GM21825 (cell line): ENCODE results near the gene FAM83B.
"Not testable (repeated sequence)": the region's sequence is repeated elsewhere in the genome, so short reads cannot be mapped to it uniquely, and the experiment has no call there.

Experiments used
- ATAC-seq: cut with Tn5 transposase; IDR thresholded peaks from one replicate; pipeline ENCODE4 v1.9.1; 2021; ENCODE audit warnings: mild to moderate bottlenecking, moderate library complexity; ENCODE audit not compliant: unreplicated experiment

FAM83B gene

DNA sequence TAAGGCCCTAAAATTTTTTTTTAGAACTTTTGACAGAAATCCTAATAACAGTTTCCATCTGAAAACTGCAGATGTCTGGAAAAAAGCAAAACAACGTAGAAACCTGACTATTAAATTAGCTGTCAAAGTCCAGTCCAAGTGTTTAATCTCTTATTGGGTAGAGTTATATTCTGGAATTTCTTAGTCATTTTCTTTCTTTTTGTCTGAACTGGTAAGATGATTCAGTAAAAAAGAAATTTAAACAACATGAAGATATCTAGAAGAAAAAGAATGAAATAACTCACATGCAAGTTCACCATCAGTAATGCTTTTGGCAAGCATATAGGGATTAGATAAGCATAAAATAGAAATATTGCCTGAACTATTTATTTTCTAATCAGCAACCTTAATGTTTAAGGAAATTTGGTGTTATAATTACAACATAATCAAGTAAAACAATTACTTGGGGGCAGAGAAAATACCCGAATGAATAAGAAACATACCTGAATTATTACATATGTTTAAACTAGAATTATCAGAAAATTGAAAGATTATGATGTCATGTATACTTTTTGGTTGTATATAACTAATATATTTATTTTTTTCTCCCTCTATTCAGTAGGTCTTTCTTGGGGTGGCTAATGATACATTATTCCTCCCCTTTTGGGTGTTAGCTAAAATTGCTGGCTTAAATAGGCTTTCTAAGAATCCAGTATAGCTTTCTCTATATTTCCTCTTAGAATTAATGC is 51.1 kb downstream of the FAM83B start:
- no peak for ATAC-seq

DNA sequence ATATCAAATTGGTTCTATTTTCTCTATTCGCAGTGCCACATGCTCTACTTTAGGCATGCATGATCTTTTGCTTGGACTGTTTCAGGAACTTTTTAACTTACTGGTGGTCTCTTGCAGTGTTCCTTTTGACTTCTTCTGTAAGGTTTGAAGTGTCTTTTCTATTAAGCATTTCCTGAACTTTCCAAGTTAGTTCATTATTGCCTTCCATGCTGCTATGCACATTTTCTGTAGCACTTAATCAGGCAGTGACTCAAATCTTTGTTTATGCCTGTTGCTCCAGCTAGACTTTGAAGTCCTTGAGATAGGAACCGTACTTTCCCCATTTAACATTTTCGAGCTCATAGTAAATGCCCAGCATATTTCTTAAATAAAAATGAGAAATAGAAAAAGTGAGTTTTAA is 52.2 kb downstream of the FAM83B start:
- ATAC-seq: no peak

DNA sequence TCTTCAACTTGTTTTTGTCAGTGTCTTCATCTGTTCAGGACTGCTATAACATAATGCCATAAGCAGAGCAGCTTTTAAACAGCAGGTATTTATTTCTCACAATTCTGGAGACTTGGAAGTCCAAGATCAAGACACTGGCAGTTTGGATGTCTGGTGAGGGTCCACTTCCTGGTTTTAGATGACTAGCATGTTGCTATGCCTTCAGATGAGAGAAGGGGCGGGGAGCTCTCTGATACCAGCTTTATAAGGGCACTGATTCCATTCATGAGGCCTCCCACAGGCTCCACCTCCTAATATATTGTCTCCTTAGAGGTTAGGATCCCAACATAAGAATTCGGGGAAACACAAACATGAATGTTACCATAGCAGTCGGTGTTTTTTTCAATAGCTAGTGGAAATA is 52.9 kb downstream of the FAM83B start:
- no peak for ATAC-seq

DNA sequence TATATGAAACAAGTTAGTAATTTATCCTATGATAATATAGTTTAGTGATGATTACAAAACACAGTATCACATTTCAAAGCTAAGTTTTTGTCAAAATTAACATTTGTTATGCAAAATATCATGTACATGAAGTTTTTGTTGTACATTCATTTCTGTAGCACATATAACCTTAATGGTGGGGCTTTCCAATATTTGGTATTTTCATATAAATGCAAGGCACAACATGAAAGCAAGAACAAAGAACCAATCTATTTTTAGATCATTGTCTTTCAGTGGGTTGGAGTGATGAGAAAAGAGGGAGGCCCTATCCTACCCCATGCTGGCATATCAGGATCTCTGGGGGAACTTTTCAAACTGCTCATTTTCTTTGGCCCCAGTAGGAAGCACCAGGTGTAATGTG is 53.4 kb downstream of the FAM83B start:
- ATAC-seq: no peak

- ATAC-seq: no peak
Measured at GRCh38 chr6:54900666-54901065, 54.1 kb downstream of the FAM83B start.

DNA sequence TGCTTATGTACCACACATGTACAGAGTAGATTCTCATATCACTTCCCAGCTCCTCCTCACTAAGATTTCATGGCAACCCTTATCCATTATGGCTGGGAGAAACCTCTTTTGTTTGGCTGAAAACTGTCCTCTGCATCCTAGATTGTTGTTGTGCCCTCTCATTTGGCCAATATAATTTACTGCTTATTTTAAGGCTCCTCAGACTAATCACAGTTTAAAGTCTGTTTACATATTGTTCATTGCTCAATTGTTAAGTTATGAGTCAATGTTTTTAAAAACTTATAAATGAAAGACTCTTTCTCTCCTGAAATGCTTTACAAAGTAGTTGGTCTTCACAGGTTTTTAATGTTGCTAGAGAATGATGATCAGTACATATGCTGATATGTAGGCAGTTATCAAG is 57.3 kb downstream of the FAM83B start:
- ATAC-seq: no peak

DNA sequence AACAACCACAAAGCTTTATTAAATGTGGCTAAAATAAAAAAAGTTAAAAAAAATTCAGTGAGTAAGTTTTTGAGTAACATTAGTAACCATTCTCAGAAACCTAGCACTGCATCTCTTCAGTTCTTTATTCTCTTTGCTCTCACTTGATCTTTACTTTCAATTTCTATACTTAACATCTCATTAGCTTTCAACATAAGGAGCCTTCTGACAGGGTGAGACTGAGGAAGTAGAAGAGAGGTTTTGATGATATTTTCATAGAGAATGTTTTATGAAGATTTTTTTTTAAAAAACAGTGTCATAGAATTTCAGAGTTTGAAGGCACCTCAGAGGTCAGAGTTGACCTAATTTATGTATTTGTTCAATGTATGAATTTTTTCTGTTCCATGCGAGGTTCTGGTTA is 60.8 kb downstream of the FAM83B start:
- no peak for ATAC-seq

DNA sequence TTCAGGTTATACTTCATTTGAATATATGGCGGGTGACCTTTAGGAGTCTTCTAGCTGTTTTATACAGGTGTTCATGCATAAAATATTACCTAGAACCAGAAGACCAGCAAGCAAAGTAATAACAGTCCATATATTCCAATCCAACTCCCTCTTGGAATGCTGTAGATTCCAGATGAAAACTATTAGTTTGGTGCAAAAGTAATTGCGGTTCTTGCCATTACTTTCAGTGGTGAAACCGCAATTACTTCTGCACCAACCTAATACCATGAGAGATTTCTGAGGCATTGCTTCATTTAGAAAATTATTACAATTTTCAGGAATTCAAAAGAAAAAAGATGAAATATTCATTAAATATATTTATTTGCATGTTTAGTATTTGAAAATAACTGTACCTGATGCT is 62.6 kb downstream of the FAM83B start:
- no peak for ATAC-seq

GRCh38 chr6:54910431-54910884 is 63.9 kb downstream of the FAM83B start:
- ATAC-seq: no peak

GRCh38 chr6:54910921-54911320 is 64.3 kb downstream of the FAM83B start:
- ATAC-seq: no peak

DNA sequence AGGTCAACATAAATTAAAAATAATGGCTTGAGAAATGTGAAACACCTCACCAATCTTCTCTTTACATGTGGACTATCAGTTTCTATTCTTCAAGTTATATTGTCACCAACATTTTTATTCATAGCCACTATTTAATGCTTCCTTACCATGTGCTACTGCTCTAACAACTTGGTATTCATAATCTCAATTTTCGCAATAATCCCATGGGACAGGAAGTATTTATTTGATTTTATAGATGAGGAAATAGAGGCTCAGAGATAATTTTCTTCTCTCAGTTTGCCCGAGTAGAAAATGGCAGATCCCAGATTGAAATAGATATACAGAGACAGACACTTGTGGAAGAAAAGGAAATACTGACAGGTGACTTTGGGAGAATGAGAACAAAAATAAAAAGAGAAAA is 66.6 kb downstream of the FAM83B start:
- no peak for ATAC-seq

DNA sequence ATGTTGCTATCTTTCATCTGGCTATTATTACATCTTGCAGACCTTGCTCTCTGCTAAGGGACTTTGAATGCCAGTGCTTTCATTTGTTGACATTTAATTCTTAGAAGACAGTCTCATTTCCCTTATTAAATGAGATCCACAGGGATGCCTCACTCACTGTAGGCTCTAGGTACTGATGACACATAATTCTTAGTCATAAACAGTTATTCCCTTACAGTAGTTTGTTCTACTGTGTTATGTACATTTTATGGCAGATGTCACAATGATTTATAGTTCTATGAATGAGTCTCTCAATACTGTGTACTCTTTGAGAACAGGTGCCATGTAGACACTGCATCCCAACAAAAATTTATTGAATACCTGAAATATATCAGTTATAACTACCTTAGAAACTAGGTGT is 70.3 kb downstream of the FAM83B start:
- no peak for ATAC-seq

GRCh38 chr6:54920628-54921027 is 74.1 kb downstream of the FAM83B start:
- no peak for ATAC-seq

GRCh38 chr6:54921891-54922290 is 75.3 kb downstream of the FAM83B start:
- ATAC-seq: no peak

DNA sequence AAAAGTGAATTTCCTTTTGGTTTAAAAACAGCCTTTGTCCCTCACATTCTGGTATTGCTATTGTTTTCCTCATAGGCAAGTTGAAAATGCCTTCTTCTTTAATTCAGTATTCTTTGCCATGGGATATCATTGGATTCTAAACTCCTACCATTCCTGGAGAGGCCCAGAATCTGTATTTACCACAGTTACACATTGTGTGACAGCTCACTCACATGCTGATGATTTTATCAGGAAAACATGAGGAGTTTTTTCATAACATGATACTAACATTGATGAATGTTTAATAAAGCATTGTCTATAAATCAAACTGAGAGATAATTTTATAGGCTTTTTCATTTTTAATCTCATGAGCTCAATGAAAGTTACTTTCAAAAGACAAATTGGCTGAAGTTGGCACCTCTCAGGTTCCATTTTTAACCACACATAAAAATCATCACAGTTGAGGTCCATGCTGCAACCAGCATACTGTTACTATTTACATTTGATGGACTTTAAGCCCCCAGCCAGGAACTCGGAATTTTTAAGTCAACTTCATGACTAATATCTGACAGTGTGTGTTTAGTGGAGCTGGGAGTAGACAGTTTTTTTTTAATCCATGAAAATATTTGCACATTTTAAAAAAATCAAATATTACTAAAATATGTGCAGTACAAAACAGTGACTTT is 82.8 kb downstream of the FAM83B start:
- ATAC-seq: no peak

GRCh38 chr6:54932622-54933021 is 86.1 kb downstream of the FAM83B start:
- ATAC-seq: no peak

DNA sequence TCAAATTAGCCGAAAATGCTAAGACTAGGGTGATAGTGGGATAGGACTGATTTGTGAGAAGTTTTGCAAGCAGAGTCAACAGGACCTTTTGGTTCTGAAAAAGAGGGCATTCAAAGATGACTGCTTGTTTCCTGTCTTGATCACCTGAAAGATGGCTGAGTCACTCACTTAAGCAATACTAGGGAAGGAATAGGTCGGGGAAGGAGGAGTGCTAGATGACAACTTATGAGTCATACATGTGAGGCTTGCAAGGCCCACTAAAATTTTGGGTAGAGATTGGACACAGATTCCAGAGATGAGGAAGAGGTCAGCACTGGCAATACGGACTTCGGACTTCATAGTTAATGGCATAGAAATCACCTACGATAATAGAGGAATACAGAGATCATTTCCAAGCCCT is 89.2 kb downstream of the FAM83B start:
- ATAC-seq: no peak

DNA sequence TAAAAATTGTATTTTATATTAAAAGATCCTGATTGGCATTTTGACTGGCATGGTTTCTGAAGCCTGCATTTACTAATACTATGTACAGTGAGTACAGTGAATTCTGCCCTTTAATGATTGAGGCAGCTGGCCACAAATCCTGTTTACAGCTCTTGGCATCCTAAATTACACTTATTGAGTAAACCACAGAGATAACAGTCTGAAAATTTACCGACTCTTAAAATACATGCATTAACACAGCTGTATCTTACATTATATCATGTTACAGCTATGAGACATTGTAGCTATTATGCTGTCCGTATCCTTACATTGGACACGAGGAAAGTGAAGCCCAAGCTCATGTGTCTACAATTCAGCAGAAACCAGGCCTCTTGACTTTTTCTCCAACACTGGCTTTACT is 90.8 kb downstream of the FAM83B start:
- ATAC-seq: no peak

- no peak for ATAC-seq
Measured at GRCh38 chr6:54957698-54958097, 111.1 kb downstream of the FAM83B start.

DNA sequence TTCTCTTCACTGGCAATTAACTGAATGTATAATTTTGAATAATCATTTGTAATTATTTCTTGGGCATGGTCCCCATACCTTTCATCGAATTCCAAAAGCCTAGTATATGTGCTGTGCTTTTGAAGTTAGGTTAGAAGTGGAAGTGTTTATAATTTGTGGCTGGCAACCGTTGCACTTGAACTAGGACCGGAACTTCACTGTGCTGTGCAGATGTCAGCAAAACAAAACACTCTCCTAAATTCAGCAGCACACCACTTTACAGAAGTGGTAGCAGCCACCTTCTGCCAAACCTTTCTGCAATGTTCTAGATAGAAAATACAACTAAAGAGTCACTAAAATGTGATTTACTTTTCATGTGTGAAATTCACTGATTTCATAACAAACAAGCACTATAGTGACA is 111.9 kb downstream of the FAM83B start:
- no peak for ATAC-seq

DNA sequence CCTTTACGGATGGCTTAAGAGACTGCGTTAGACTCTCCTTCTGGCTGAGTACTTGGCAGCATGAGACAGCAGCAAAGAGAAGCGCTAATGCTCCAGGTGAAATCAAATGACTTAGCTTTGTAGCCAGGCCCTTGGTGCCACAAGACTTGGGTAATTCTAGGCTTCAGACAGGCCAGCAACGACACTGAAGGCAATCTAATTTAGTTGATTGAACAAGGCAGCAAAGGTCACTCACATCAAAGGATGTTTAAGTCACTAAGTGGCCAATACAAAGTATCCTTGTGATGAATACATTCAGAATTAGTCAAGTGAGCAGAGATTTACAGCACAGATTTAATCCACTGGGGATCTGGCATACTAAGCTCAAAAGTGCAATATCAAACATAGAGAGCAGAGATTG is 113.2 kb downstream of the FAM83B start:
- no peak for ATAC-seq

DNA sequence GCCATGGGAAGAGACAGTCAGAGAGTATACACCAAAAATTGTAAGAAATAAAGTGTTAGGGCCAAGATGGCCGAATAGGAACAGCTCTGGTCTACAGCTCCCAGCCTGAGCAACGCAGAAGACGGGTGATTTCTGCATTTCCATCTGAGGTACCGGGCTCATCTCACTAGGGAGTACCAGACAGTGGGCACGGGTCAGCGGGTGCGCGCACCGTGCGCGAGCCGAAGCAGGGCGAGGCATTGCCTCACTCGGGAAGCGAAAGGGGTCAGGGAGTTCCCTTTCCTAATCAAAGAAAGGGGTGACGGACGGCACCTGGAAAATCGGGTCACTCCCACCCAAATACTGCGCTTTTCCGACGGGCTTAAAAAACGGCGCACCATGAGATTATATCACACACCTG is 114.8 kb downstream of the FAM83B start:
- ATAC-seq: not testable (repeated sequence)

GRCh38 chr6:54970337-54970736 is 123.8 kb downstream of the FAM83B start:
- no peak for ATAC-seq
